Lower leg skin (tissue), 3 donors: ENCODE measurements around the gene GPBP1L1.

Experiments used
- POLR2A ChIP-seq, 2 donors: fragments of 450-650 bp; IDR thresholded peaks; one replicate each; pipeline ENCODE4 v1.6.1; 2016 to 2017; ENCODE audit warnings: antibody characterized with exemption in 2 of 2, mild to moderate bottlenecking in 1 of 2, moderate library complexity in 1 of 2
- TF ChIP-seq, protein P1 (sequence below), 3 donors: fragments of 450-650 bp; IDR thresholded peaks; one replicate each; pipeline ENCODE4 v1.5.1; 2016; ENCODE audit warnings: antibody characterized with exemption in 3 of 3, mild to moderate bottlenecking in 3 of 3, moderate library complexity in 2 of 3

DNA sequence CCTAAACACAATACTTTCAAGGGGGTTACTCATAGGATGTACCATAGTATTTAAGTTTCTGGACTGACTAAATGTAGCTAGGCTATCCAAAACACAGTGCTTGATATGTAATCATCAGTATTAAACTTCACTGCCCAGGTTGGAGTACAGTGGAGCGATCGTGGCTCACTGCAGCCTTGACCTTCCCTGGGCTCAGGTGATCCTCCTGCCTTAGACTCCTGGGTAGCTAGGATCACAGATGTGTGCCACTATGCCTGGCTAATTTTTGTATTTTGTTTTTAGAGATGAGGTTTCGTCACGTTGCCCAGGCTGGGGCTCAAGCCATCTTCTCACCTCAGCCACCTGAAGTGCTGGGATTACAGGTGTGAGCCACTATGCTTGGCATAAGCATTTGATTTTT lies 91.9 kb downstream of the GPBP1L1 start:
- TF ChIP-seq, protein P1, sequence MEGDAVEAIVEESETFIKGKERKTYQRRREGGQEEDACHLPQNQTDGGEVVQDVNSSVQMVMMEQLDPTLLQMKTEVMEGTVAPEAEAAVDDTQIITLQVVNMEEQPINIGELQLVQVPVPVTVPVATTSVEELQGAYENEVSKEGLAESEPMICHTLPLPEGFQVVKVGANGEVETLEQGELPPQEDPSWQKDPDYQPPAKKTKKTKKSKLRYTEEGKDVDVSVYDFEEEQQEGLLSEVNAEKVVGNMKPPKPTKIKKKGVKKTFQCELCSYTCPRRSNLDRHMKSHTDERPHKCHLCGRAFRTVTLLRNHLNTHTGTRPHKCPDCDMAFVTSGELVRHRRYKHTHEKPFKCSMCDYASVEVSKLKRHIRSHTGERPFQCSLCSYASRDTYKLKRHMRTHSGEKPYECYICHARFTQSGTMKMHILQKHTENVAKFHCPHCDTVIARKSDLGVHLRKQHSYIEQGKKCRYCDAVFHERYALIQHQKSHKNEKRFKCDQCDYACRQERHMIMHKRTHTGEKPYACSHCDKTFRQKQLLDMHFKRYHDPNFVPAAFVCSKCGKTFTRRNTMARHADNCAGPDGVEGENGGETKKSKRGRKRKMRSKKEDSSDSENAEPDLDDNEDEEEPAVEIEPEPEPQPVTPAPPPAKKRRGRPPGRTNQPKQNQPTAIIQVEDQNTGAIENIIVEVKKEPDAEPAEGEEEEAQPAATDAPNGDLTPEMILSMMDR (IDR thresholded peaks at IDR 0.05) = no peak
- no peak for TF ChIP-seq POLR2A (IDR thresholded peaks at IDR 0.05)
